Measurements from ENCODE around the gene NNT.

Gene NNT

DNA sequence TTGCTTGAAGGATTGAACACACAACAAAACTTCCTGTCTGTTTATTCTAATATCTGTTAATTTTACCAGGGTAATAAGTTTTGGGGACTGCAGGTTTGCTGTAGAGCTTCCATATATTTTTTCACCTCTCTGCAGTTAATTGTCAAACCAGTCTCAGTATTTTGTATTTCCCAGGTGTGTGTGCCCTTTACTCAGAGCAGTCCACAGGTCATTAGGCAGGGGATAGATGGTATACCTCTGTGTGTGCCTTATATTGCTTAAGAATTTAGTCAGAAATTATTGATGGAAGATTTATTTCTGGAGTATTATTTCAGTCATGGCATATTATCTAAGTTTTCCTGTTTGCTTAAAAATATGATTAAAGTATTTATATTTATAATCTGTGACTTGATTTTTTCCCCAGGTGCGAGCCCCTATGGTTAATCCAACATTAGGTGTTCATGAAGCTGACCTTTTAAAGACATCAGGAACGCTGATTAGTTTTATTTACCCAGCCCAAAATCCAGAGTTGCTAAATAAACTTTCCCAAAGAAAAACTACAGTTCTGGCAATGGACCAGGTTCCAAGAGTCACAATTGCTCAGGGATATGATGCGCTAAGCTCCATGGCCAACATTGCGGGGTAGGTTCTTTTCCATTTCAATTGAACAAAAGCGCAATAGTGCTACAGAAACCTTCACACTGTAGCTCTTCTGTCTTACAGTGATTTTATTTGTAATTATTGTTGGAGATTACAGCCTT, 12.6 kb downstream of the NNT start:
- in situ Hi-C loops (cut with HindIII; ENCODE audit: low pct_ligation_motif_present, low pct_unique_long_range_greater_than_20kb, low sequenced_read_pairs): no loop called here
- no peak for DNase-seq

DNA sequence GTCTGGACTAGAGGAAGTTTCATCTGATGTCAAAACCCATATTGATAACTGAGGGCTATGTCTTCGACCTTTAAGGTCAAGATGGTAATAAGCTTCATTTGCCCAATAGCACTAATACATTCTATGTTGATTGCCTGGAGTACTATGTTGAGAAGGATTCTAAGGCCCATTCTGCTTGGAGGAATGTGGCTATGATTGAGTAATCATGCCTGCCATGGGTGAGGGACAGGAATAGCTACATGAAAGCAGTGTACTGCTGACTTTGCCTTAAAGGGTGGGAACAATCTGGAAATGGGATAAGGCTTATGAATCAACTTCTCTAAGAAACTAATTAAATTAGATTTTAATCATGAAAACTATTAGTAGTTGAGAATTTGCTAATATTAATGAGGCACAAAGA, 13.6 kb downstream of the NNT start:
- in situ Hi-C loops (cut with HindIII; ENCODE audit: low pct_ligation_motif_present, low pct_unique_long_range_greater_than_20kb, low sequenced_read_pairs): no loop called here

DNA sequence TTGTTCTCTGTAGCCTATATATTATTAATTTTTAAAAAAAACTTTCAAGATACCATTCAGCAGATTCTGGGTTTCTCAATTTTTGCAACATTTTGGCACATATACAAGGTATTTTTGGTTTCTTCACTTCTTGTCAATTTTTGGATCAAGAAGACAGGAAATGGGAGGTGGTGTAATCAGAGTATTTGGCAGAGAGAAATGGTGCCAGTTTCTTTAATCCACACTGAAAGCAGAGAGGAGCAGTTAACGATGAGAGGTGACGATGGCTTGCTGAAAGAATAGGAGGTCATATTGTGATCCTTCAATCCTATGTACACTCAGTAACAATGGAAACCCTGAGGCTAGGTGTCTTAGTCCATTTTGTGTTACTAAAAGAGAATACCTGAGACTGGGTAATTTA, 16.4 kb downstream of the NNT start:
- no peak for DNase-seq
- in situ Hi-C loops (cut with HindIII; ENCODE audit: low pct_ligation_motif_present, low pct_unique_long_range_greater_than_20kb, low sequenced_read_pairs): no loop called here

More for the DNA sequence above, 13.6 kb downstream of the NNT start:
- DNase-seq: no peak

DNA sequence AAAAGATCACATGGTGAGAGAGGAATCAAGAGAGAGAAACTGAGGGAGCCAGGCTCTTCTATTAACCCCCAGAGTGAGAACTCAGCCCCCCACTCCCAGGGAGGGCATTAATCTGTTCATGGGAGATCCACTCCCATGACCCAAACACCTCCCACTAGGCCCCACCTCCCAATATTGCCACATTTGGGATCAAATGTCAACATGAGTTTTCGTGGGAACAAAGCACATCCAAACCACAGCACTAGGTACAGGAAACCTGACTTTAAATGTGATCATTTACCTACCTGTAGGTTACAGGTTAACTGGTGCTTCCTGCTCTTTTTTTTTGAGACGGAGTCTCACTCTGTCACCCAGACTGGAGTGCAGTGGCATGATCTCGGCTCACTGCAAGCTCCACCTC, 16.9 kb downstream of the NNT start:
- in situ Hi-C loops (cut with HindIII; ENCODE audit: low pct_ligation_motif_present, low pct_unique_long_range_greater_than_20kb, low sequenced_read_pairs): no loop called here
- no peak for DNase-seq

DNA sequence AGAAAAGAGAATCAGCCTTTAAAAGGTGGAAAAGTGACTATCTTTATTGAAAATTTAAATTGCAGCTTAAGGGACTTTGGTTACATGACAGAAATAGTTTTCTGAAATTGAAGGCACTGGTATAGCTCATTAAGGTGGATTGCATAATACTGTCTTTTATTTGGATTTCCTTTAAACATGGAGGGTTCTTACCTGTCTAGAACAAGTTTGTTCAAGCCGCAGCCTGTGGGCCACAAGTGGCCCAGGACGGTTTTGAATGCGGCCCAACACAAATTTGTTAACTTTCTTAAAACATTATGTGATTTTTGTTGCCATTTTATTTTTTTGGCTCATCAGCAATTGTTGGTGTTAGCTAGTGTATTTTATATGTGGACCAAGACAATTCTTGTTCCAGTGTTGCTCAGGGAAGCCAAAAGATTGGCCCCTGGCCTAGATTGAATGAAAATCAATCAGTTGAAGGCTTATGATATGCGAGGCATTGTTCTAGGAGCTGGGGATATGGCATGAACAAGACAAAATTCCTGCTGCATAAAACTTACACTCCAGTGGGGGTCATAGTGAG, 18.0 kb downstream of the NNT start:
- DNase-seq: no peak
- in situ Hi-C loops (cut with HindIII; ENCODE audit: low pct_ligation_motif_present, low pct_unique_long_range_greater_than_20kb, low sequenced_read_pairs): no loop called here

DNA sequence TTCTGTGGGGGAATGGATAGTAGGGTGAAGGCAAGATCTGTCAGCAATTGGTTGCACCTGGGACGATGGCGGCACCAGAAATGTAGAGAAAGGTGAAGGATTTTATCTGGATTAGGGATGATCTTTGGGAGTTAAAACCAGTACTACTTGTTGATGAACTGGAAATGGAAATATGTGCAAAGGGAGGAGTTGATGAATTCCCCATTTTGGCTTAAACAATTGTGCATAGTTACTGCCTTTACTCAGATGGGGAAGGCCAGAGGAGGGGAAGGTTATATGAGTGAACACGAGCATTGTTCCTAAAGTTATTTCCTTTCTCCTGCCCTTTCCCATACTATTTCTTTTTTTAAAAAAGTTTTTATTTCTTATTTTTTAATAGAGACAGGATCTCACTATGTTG, 19.1 kb downstream of the NNT start:
- no peak for DNase-seq
- in situ Hi-C loops (cut with HindIII; ENCODE audit: low pct_ligation_motif_present, low pct_unique_long_range_greater_than_20kb, low sequenced_read_pairs): no loop called here

DNA sequence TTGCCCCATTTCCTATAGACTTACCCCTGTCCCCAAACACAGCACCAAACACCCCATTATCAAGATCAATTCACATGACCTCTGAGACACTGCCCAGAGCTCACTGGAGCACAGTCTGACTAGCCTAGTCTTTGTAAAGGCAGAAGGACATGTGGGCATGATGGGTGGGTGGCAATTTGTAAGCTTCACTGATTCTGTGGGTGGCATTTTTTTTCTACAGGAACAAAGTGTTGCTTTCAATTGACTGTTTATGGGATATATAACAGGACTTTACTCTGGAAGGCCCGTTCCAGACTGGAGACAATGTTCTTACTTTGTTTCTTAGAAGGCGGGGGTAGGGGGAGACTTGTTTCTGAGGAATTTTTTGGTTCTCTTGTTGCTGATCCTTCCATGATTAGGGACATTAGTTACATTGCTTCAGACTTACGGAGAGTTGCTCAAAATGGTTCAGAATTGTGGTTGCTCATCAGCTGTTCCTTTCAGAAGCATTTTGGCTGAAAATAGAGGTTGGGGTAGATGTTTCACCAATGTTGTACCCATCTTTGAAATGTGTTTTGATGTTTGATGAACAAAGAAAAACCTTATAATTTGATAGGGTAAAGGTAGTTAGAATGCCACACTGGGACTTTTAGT, 20.2 kb downstream of the NNT start:
- in situ Hi-C loops (cut with HindIII; ENCODE audit: low pct_ligation_motif_present, low pct_unique_long_range_greater_than_20kb, low sequenced_read_pairs): no loop called here
- DNase-seq: no peak

DNA sequence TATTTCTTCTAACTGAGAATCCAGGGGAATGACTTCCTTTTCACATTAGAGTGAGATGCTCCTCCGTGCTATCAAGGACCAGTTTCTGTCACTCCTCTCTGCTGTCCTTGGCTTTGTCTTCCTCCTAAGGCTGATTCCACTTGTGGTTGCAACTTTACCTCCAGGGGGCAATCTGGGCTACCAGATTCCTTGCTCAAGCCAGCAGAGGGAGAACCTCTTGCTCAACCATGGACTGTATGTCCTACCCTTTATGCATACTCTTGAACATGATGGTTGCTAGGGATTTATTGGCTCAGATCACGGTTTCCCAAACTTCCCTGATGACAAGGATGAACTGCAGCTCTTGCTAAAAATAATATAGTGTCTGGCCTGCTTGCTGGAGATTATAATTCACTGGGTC, 24.0 kb downstream of the NNT start:
- in situ Hi-C loops (cut with HindIII; ENCODE audit: low pct_ligation_motif_present, low pct_unique_long_range_greater_than_20kb, low sequenced_read_pairs): no loop called here
- DNase-seq: peak; percentile 75

DNA sequence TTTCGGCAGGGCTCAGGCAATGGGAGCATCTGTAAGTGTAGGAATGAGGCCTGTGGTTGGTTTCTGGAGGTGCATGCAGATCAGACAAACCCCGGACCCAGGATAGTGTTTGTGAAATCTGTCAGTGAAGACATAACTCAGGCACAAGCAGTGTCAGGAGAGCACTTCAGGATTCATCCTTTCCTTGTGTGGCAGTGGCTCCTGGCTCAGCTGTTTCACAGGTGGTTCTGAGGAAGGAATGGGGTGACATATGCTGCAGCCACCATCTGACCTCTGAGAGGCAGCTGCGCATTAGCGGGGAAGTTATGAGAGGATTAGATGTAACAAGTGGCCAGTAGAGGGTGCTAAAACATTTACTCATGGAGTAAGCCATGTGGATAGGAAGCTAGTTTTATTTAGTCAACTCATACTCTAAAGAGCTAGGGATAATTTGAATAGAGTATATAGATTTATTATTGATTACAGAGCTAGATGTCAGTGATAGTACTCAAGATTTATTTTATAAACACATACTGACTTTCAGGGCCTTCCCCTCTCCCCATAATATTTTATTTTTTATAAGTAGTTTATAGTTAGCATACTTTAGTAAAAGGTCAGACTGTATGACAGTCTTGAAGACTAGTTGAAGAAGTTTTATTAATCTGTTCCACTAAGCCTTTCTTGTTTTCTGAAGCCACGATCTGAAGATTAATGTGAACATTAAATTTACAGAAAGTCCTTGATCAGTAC, 28.4 kb downstream of the NNT start:
- DNase-seq: peak; percentile 80
- in situ Hi-C loops (cut with HindIII; ENCODE audit: low pct_ligation_motif_present, low pct_unique_long_range_greater_than_20kb, low sequenced_read_pairs): no loop called here

DNA sequence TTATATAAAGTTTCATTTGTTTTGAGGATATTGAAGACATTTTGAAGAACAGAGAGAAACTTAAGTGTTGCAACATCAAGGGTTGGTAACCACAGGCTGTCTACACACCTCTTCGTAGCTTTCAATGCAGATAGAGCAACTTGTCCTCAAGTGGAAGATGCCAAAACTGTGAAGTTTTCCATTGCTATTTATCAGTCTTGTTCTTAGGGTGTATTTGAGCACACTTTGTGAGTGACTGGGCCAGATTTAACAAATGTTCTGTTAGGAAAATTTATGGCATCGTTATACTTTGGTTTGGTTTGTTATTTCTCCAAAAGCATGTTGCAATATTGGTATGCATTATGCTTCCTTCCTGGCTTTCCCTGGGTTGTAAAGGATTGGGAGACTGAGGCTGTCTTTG, 31.6 kb downstream of the NNT start:
- in situ Hi-C loops (cut with HindIII; ENCODE audit: low pct_ligation_motif_present, low pct_unique_long_range_greater_than_20kb, low sequenced_read_pairs): no loop called here
- no peak for DNase-seq

DNA sequence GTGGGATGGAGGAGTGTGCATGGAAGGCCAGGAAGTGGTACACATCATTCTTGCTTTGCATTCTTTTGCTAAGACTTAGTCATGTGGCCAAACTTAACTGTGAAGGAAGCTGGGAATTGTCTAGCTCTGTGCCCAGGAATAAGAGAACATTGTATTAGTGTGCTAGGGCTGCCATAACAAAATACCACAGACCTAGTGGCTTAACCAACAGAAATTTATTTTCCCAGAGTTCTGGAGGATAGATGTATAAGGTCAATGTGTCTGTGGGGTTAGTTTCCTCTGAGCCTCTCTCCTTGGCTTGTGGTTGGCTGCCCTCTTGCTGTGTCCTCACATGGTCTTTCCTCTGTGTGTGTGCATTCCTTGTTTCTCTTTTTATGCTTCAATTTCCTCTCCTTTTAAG, 32.4 kb downstream of the NNT start:
- no peak for DNase-seq

DNA sequence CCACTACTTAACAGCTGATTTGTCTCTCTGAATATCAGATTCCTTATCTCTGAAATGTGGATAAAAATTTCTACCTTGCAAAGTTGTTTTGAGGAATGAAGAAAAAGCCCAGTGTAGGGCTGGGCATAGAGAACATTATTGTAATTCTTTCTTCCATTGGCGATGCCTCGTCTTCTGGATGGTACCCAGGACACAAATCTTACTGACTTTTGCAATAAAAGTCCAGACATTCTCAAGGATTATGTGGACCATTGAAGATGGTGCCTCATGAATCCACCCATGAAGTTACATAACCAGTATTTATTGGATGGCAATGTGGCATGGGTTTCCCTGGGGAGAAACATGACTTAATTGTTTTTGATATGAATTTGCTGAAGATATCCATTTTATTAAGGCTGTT, 33.1 kb downstream of the NNT start:
- in situ Hi-C loops (cut with HindIII; ENCODE audit: low pct_ligation_motif_present, low pct_unique_long_range_greater_than_20kb, low sequenced_read_pairs): no loop called here
- DNase-seq: no peak

More for the DNA sequence above, 32.4 kb downstream of the NNT start:
- in situ Hi-C loops (cut with HindIII; ENCODE audit: low pct_ligation_motif_present, low pct_unique_long_range_greater_than_20kb, low sequenced_read_pairs): no loop called here

DNA sequence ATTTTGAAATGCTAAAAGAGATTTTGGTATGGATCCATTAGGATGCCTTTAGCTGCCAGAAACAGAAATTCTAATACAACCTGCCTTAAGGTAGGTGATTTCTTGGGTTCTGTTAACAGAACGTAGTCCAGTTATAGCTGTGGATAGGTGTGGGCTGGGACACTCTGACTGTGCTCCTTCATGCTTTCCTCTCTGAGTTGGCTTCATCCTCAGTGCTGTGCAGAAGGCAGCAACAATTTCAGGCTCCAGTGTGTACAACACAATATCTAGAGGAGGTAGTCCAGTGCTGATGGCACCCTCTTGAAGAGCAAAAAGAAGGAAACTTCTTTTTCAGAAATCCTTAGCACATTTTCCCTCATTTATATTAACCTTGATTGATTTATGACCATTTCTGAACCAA, 34.4 kb downstream of the NNT start:
- DNase-seq: no peak
- in situ Hi-C loops (cut with HindIII; ENCODE audit: low pct_ligation_motif_present, low pct_unique_long_range_greater_than_20kb, low sequenced_read_pairs): no loop called here

DNA sequence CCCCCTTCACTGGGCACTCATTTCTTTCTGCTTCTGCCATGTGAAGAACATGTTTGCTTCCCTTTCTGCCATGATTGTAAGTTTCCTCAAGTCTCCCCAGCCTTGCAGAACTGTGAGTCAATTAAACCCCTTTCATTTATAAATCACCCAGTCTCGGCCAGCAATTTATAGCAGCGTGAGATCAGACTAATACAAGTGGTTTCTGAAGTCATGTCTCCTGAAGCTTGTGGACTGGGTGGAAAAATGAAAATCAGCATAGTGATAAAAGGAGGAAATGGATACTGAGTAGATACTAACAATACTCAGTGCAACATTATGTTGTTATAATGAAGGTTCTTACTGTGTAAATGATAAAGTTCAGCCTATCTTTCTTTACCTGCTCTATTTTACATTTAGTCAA, 35.1 kb downstream of the NNT start:
- in situ Hi-C loops (cut with HindIII; ENCODE audit: low pct_ligation_motif_present, low pct_unique_long_range_greater_than_20kb, low sequenced_read_pairs): no loop called here

DNA sequence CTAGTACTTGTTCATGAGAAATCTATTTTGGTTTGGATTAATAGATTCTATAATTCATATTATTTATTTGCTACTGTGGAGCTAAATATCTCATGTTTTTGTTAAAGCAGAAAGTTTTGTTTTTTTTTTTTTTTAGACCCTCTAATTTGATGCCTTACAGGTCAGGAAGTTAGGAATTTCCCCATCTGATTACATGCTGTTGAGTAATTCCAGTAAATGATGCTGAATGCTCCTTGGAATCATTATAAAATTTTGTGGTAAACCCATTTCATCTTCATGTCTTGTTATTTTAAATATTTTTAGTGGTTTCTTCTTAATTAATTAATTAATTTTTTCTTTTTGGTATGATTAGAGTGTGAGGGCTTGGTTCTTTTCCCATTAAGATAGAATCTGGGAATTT, 35.6 kb downstream of the NNT start:
- no peak for DNase-seq
- in situ Hi-C loops (cut with HindIII; ENCODE audit: low pct_ligation_motif_present, low pct_unique_long_range_greater_than_20kb, low sequenced_read_pairs): no loop called here

More for the DNA sequence above, 35.1 kb downstream of the NNT start:
- DNase-seq: no peak

DNA sequence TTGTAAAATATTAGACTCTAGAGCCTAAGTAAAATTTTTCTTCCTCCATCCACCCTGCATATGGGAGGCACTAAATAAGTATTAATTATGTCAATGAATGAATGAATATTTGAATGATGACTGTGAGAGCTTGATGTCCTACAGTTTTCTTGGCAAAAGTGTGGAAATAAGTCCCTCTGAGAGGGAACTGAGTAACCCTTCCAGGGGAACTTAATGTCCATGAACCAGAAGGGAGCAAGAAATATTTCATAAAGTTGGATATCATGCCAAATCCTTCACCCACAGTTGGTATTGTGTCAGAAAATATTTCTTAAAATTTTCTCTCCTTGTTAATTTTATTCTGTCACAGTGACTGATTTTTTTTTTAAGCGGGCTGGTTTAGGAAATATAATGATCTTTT, 36.6 kb downstream of the NNT start:
- no peak for DNase-seq
- in situ Hi-C loops (cut with HindIII; ENCODE audit: low pct_ligation_motif_present, low pct_unique_long_range_greater_than_20kb, low sequenced_read_pairs): no loop called here

DNA sequence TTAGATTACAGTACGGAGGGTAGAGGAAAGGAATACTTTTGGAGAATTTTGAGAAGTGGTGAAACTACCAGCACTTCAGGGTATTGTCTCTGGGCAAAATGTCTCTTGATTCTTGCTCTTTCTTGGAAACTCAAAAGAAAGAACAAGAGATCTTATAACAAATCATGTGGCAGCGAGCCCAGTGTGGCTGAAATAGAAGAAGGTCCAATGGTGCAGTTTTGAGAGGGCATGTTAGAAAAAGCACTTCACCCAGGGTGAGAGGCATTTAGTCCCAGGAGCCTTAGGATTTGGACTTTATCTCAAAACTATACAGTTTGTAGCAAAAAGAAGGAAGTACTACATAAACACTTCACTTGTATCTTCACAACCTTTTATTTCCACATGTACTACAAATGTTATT, 39.4 kb downstream of the NNT start:
- DNase-seq: no peak
- in situ Hi-C loops (cut with HindIII; ENCODE audit: low pct_ligation_motif_present, low pct_unique_long_range_greater_than_20kb, low sequenced_read_pairs): no loop called here

DNA sequence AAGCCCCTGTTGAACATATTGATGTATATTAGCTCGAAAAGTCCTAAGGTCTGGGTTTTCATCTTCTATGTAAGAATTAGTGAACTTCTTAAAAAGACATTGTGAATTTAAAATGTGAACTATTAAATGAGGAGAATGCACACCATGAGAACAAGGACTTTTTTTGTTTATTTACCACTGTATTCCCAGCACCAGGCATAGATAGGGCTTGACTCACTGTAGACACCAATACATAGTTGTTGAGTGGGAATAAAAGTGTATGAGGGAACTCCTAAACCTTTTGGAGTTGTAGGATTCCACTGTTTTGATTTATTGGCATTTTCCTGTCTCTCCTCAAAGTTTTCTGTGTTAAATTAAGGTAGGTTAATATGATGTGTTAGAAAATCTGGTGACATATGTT, 40.3 kb downstream of the NNT start:
- DNase-seq: no peak

DNA sequence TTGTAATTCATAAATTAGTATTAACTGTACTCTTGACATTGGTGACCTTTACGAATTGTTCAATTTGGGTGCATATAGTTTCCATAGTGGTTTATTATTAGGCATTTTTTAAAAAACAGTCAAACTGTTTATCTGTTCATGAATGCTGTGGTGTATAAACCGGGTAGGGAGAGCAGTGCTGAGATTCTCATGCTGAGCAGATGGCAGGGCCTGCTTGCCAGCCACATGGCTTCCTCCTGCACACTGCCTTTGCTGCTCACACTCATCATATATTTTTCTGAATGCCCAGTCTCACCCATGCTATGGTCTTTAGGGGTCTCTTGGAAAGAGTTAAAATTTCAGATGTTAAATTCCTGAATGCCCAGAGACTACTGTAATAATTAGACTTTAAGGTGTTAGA, 40.8 kb downstream of the NNT start:
- DNase-seq: no peak
- in situ Hi-C loops (cut with HindIII; ENCODE audit: low pct_ligation_motif_present, low pct_unique_long_range_greater_than_20kb, low sequenced_read_pairs): no loop called here

More for the DNA sequence above, 40.3 kb downstream of the NNT start:
- in situ Hi-C loops (cut with HindIII; ENCODE audit: low pct_ligation_motif_present, low pct_unique_long_range_greater_than_20kb, low sequenced_read_pairs): no loop called here
